GM23248 (cell line): ENCODE data around the gene TKT.

Source experiments
- EZH2 ChIP-seq: fragments of 200-600 bp; sonication (generic); IDR thresholded peaks from 2 replicates; pipeline ENCODE4 v1.6.1; 2018; ENCODE audit warnings: antibody characterized with exemption, mild to moderate bottlenecking; ENCODE audit not compliant: insufficient read depth, poor library complexity, severe bottlenecking
- EZH2phosphoT487 ChIP-seq: fragments of 200-600 bp; sonication (generic); IDR thresholded peaks from 2 replicates; pipeline ENCODE4 v1.6.1; 2018; ENCODE audit warnings: antibody characterized with exemption, moderate library complexity, mild to moderate bottlenecking, low read depth; ENCODE audit not compliant: insufficient read depth

DNA sequence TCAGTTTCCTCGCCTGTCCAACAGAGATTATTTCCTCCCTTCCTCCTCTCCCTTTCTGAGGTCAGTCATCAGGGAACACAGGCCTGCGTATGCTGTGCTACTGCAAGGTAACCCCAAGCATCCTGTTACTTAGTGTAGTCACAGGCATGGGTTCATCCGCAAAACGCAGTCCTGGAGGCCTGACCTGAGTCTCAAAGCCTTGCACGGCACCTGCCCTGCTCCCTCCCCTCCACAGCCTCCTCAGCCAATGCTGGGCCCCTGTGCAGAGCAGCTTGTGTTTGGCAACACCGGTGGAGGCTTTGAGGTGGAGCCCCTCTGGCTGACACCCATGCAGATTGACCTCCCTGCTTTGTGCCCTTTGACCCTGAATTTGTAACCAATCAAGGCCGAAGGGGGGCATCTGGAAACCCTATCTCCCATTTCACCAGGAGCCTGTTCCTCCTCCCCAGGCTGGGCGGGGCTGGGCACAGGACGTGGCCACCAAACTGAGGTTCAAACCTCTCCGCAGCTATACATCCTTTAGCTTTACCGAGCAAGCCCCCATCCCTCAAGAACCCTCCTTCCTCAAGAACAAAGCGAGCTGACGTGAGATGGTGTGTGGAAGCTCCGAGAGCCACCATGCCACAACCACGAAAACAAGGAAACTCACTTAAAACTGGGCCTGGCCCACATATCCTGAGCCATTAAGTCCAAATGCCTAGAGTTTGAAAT, 21.5 kb downstream of the TKT start:
- no peak for TF ChIP-seq EZH2
- TF ChIP-seq EZH2phosphoT487 = no peak
